ENCODE data around the gene USP6. TPM values are rescaled to one million over a fixed set of nuclear protein-coding genes. Genes with fewer than 3 reads are reported as not detected.
"Not testable (repeated sequence)": the region's sequence is repeated elsewhere in the genome, so short reads cannot be mapped to it uniquely, and the experiment has no call there.

Gene USP6
- polyA plus RNA-seq, 1 donor = 0.54 TPM

GRCh38 chr17:5194346-5194745, 78.5 kb downstream of the USP6 start:
- WGBS (ENCODE audit: insufficient coverage, low lambda C conversion rate) = no CpG with 5 or more reads among the region's 2 CpGs
- DNase-seq = no peak
- Histone ChIP-seq H3K36me3 (ENCODE audit: control insufficient read depth, insufficient read depth, low read length) (peaks cover 5% of the 10 kb centered on the region), H3K27ac (ENCODE audit: low read length) (no peak overlapping the region), H3K4me3 (ENCODE audit: low read length) (no peak overlapping the region), H3K4me1 (ENCODE audit: control insufficient read depth, insufficient read depth, low read length) (peaks cover 6% of the 10 kb centered on the region), H3K27me3 (ENCODE audit: control insufficient read depth, insufficient read depth, low read length) (no peaks in the 10 kb centered on the region), H3K9me3 (ENCODE audit: control insufficient read depth, low read depth, low read length) (peaks cover 8% of the 10 kb centered on the region)

DNA sequence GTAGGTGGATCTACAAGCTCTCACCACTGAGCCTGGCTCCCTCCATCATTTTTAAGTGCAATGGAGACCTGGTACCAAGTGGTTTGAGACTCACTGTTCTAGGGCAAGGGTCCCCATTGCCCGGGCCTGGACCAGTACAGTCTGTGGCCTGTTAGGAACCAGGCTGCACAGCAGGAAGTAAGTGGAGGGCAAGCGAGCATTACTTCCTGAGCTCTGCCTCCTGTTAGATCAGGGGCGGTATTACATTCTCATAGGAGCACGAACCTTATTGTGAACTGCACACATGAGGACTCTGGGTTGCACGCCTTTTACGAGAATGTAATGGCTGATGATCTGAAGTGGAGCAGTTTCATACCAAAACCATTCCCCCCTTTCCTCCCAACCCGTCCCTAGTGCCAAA, 82.6 kb downstream of the USP6 start:
- Histone ChIP-seq H3K4me1 (ENCODE audit: control insufficient read depth, insufficient read depth, low read length) (no peaks in the 10 kb centered on the region), H3K36me3 (ENCODE audit: control insufficient read depth, insufficient read depth, low read length) (peaks cover 2% of the 10 kb centered on the region), H3K4me3 (ENCODE audit: low read length) (no peak overlapping the region), H3K27me3 (ENCODE audit: control insufficient read depth, insufficient read depth, low read length) (no peaks in the 10 kb centered on the region), H3K9me3 (ENCODE audit: control insufficient read depth, low read depth, low read length) (peaks cover under 1% of the 10 kb centered on the region), H3K27ac (ENCODE audit: low read length) (no peak overlapping the region)
- DNase-seq = no peak
- WGBS (ENCODE audit: insufficient coverage, low lambda C conversion rate) = no CpG with 5 or more reads among the region's 7 CpGs

- no peak overlapping the region for H3K27ac ChIP-seq (ENCODE audit: low read length)
- no peaks in the 10 kb centered on the region for H3K4me1 ChIP-seq (ENCODE audit: control insufficient read depth, insufficient read depth, low read length)
- 20% methylated on average over 1 of the region's 2 CpGs for WGBS (ENCODE audit: insufficient coverage, low lambda C conversion rate)
- no peaks in the 10 kb centered on the region for H3K36me3 ChIP-seq (ENCODE audit: control insufficient read depth, insufficient read depth, low read length)
- H3K27me3 ChIP-seq (ENCODE audit: control insufficient read depth, insufficient read depth, low read length) = no peaks in the 10 kb centered on the region
- no peak for DNase-seq
- peaks cover 4% of the 10 kb centered on the region for H3K9me3 ChIP-seq (ENCODE audit: control insufficient read depth, low read depth, low read length)
- no peak overlapping the region for H3K4me3 ChIP-seq (ENCODE audit: low read length)
Measured at GRCh38 chr17:5200360-5200759, 84.5 kb downstream of the USP6 start.

DNA sequence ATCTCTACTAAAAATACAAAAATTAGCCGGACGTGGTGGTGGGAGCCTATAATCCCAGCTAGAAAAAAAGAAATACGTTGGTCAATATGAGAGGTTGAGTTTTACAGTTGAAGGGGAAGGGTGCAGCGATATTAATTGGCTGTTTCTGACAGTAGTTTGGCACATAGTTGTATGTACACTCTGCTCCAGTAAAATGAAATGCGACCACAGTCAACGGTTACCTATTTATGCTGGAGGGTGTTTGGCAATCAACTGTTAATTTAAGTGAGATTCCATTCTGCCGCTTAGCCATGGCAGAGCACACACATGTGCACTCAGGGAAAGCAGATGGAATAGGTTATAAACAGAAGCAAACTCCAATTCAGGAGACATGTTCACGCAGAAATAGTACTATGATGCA, 85.2 kb downstream of the USP6 start:
- Histone ChIP-seq H3K9me3 (ENCODE audit: control insufficient read depth, low read depth, low read length) (peaks cover 4% of the 10 kb centered on the region), H3K4me1 (ENCODE audit: control insufficient read depth, insufficient read depth, low read length) (no peaks in the 10 kb centered on the region), H3K4me3 (ENCODE audit: low read length) (no peak overlapping the region), H3K27me3 (ENCODE audit: control insufficient read depth, insufficient read depth, low read length) (no peaks in the 10 kb centered on the region), H3K27ac (ENCODE audit: low read length) (no peak overlapping the region), H3K36me3 (ENCODE audit: control insufficient read depth, insufficient read depth, low read length) (no peaks in the 10 kb centered on the region)
- no CpG with 5 or more reads among the region's 8 CpGs for WGBS (ENCODE audit: insufficient coverage, low lambda C conversion rate)
- DNase-seq = no peak

DNA sequence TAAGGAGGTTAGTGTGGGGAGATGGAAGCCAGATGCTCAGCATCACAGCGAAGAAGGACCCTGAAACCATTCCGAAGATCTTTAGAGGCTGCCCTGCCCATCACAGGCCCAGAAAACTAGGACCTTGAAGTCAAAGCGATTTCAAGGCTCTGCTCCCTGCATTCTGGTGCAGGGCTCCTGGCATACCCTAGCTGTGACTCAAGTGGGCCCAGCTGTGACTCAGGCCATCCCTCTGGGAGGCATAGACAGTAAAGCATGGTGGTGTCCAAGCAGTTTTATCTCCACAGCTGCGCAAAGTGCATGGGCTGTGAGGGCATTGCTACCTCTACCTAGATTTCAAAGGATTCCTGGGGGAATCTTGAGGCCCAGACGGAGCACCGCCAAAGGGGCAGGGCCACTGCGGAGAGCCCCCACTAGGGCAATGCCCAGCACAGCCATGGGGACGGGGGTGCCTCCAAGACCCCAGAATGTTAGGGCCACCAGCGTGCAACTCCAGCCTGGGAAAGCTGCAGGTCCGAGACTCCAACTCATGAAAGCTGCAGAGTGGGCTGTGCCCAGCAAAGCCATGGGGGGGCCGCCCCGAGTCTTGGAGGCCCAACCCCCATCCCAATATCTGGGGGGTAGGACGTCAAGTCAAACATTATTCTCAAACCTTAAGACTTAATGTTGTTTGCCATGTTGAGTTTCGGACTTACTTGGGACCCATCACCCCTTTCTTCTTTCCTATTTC, 87.5 kb downstream of the USP6 start:
- DNase-seq = no peak
- Histone ChIP-seq H3K4me3 (ENCODE audit: low read length) (no peak overlapping the region), H3K9me3 (ENCODE audit: control insufficient read depth, low read depth, low read length) (peaks cover 4% of the 10 kb centered on the region), H3K27me3 (ENCODE audit: control insufficient read depth, insufficient read depth, low read length) (no peaks in the 10 kb centered on the region), H3K4me1 (ENCODE audit: control insufficient read depth, insufficient read depth, low read length) (no peaks in the 10 kb centered on the region), H3K36me3 (ENCODE audit: control insufficient read depth, insufficient read depth, low read length) (no peaks in the 10 kb centered on the region), H3K27ac (ENCODE audit: low read length) (no peak overlapping the region)
- no CpG with 5 or more reads among the region's 14 CpGs for WGBS (ENCODE audit: insufficient coverage, low lambda C conversion rate)

DNA sequence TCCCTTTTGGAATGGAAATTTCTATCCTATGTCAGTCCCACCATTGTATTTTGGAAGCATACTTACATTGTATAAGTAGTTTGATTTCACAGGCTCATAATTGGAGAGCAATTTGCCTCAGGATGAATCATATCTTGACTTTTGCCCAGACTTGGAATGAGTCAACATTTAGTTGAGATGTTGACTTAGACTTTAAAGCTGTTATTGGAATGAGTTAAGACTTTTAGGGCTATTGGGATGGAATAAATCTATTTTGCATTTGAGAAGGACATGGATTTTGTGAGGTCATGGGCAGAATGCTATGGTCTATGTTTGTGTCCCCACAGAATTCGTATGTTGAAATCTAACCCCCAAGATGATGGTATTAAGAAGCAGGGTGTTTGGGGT, 88.1 kb downstream of the USP6 start:
- Histone ChIP-seq H3K27ac (ENCODE audit: low read length) (no peak overlapping the region), H3K9me3 (ENCODE audit: control insufficient read depth, low read depth, low read length) (peaks cover 4% of the 10 kb centered on the region), H3K4me3 (ENCODE audit: low read length) (no peak overlapping the region), H3K36me3 (ENCODE audit: control insufficient read depth, insufficient read depth, low read length) (no peaks in the 10 kb centered on the region), H3K27me3 (ENCODE audit: control insufficient read depth, insufficient read depth, low read length) (no peaks in the 10 kb centered on the region), H3K4me1 (ENCODE audit: control insufficient read depth, insufficient read depth, low read length) (no peaks in the 10 kb centered on the region)
- no peak for DNase-seq
- no CpG with 5 or more reads among the region's 1 CpG for WGBS (ENCODE audit: insufficient coverage, low lambda C conversion rate)

GRCh38 chr17:5209396-5209795, 93.6 kb downstream of the USP6 start:
- Histone ChIP-seq H3K36me3 (ENCODE audit: control insufficient read depth, insufficient read depth, low read length) (peaks cover 7% of the 10 kb centered on the region), H3K27ac (ENCODE audit: low read length) (no peak overlapping the region), H3K27me3 (ENCODE audit: control insufficient read depth, insufficient read depth, low read length) (no peaks in the 10 kb centered on the region), H3K4me3 (ENCODE audit: low read length) (no peak overlapping the region), H3K4me1 (ENCODE audit: control insufficient read depth, insufficient read depth, low read length) (no peaks in the 10 kb centered on the region), H3K9me3 (ENCODE audit: control insufficient read depth, low read depth, low read length) (no peaks in the 10 kb centered on the region)
- no CpG with 5 or more reads among the region's 3 CpGs for WGBS (ENCODE audit: insufficient coverage, low lambda C conversion rate)
- no peak for DNase-seq

DNA sequence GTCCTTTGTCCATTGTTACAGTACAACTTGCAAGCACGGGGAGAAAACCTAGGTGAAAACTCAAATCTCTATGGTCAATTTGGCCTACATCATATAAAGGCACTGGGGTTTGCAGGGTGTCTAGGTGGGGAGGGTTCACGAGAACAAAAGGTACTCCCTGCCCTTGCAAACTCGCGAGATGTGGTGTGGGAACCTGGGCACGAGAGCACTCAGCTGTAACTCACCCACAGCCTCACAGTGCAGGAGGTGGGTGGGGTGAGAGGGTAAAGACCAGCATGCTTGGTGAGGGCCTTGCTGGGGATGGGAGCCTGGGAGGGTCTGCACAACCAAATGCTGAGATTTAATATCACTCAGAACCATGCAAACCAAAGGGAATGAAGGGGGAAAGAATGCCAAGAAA, 94.3 kb downstream of the USP6 start:
- H3K36me3 ChIP-seq (ENCODE audit: control insufficient read depth, insufficient read depth, low read length) = peaks cover 9% of the 10 kb centered on the region
- WGBS (ENCODE audit: insufficient coverage, low lambda C conversion rate) = no CpG with 5 or more reads among the region's 5 CpGs
- no peaks in the 10 kb centered on the region for H3K9me3 ChIP-seq (ENCODE audit: control insufficient read depth, low read depth, low read length)
- H3K27me3 ChIP-seq (ENCODE audit: control insufficient read depth, insufficient read depth, low read length) = no peaks in the 10 kb centered on the region
- DNase-seq = no peak
- H3K4me3 ChIP-seq (ENCODE audit: low read length) = no peak overlapping the region
- H3K4me1 ChIP-seq (ENCODE audit: control insufficient read depth, insufficient read depth, low read length) = no peaks in the 10 kb centered on the region
- no peak overlapping the region for H3K27ac ChIP-seq (ENCODE audit: low read length)

GRCh38 chr17:5210614-5211252, 94.9 kb downstream of the USP6 start:
- Histone ChIP-seq H3K27me3 (ENCODE audit: control insufficient read depth, insufficient read depth, low read length) (no peaks in the 10 kb centered on the region), H3K27ac (ENCODE audit: low read length) (no peak overlapping the region), H3K9me3 (ENCODE audit: control insufficient read depth, low read depth, low read length) (no peaks in the 10 kb centered on the region), H3K4me3 (ENCODE audit: low read length) (no peak overlapping the region), H3K36me3 (ENCODE audit: control insufficient read depth, insufficient read depth, low read length) (peaks cover 12% of the 10 kb centered on the region), H3K4me1 (ENCODE audit: control insufficient read depth, insufficient read depth, low read length) (no peaks in the 10 kb centered on the region)
- no peak for DNase-seq
- 93% methylated on average over 3 of the region's 8 CpGs for WGBS (ENCODE audit: insufficient coverage, low lambda C conversion rate)

- Histone ChIP-seq H3K36me3 (ENCODE audit: control insufficient read depth, insufficient read depth, low read length) (peaks cover 13% of the 10 kb centered on the region), H3K4me1 (ENCODE audit: control insufficient read depth, insufficient read depth, low read length) (no peaks in the 10 kb centered on the region), H3K9me3 (ENCODE audit: control insufficient read depth, low read depth, low read length) (no peaks in the 10 kb centered on the region), H3K4me3 (ENCODE audit: low read length) (no peak overlapping the region), H3K27me3 (ENCODE audit: control insufficient read depth, insufficient read depth, low read length) (no peaks in the 10 kb centered on the region), H3K27ac (ENCODE audit: low read length) (no peak overlapping the region)
- DNase-seq = no peak
- whole genome bisulfite sequencing (ENCODE audit: insufficient coverage, low lambda C conversion rate) = no CpG with 5 or more reads among the region's 7 CpGs
Measured at GRCh38 chr17:5211458-5211857, 95.6 kb downstream of the USP6 start.

DNA sequence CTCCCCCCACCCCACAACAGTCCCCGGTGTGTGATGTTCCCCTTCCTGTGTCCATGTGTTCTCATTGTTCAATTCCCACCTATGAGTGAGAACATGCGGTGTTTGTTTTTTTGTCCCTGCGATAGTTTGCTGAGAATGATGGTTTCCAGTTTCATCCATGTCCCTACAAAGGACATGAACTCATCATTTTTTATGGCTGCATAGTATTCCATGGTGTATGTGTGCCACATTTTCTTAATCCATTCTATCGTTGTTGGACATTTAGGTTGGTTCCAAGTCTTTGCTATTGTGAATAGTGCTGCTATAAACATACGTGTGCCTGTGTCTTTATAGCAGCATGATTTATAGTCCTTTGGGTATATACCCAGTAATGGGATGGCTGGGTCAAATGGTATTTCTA, 101.7 kb downstream of the USP6 start:
- not testable (repeated sequence) for H3K4me1 ChIP-seq (ENCODE audit: control insufficient read depth, insufficient read depth, low read length); DNase-seq; H3K9me3 ChIP-seq (ENCODE audit: control insufficient read depth, low read depth, low read length); H3K4me3 ChIP-seq (ENCODE audit: low read length); H3K27me3 ChIP-seq (ENCODE audit: control insufficient read depth, insufficient read depth, low read length); H3K27ac ChIP-seq (ENCODE audit: low read length); H3K36me3 ChIP-seq (ENCODE audit: control insufficient read depth, insufficient read depth, low read length)
- WGBS (ENCODE audit: insufficient coverage, low lambda C conversion rate) = no CpG with 5 or more reads among the region's 5 CpGs

Data from large intestine (tissue), 3 donors.